GM21576 (cell line): ENCODE measurements around the gene CHST1.

Source experiments
- ATAC-seq: cut with Tn5 transposase; IDR thresholded peaks from one replicate; pipeline ENCODE4 v1.9.1; 2021; ENCODE audit warnings: mild to moderate bottlenecking, moderate library complexity; ENCODE audit not compliant: unreplicated experiment

The CHST1 gene

GRCh38 chr11:45646275-45646927 is 19.0 kb downstream of the CHST1 start:
- ATAC-seq: peak; percentile 62

GRCh38 chr11:45644981-45645889 is 20.2 kb downstream of the CHST1 start:
- ATAC-seq: no peak

GRCh38 chr11:45643598-45644260 is 21.7 kb downstream of the CHST1 start:
- no peak for ATAC-seq

DNA sequence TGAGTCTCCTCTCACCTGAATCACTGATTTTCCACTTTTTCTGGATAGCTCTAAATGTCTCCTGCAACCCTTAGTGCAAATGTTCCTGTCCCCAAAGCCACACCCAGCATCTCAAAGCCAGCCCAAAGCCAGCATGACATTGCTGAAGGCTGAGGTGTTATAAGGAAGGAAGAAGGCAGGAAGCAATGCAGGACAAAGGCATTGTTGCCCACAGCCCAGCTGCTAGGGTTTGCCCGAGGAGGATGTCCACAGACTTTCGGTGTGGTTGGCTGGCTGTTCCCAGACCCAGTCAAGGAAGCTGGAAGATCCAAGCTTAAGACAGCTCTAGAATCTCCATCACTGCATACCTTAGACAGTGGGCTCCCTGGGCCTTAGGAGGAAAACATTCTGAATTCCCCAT is 23.5 kb downstream of the CHST1 start:
- no peak for ATAC-seq

GRCh38 chr11:45638051-45638450 is 27.4 kb downstream of the CHST1 start:
- no peak for ATAC-seq

DNA sequence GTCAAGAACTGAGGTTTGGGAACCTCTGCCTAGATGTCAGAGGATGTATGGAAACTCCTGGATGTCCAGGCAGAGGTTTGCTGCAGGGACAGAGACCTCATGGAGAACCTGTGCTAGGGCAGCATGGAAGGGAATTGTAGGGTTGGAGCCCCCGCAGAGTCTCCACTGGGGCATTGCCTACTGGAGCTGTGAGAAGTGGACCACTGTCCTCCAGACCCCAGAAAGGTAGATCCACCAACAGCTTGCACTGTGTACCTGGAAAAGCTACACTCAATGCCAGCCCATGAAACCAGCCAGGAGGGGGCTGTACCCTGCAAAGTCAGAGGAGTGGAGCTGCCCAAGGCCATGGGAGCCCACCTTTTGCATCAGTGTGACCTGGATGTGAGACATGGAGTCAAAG is 29.5 kb downstream of the CHST1 start:
- no peak for ATAC-seq

GRCh38 chr11:45625611-45626010 is 39.8 kb downstream of the CHST1 start:
- no peak for ATAC-seq

DNA sequence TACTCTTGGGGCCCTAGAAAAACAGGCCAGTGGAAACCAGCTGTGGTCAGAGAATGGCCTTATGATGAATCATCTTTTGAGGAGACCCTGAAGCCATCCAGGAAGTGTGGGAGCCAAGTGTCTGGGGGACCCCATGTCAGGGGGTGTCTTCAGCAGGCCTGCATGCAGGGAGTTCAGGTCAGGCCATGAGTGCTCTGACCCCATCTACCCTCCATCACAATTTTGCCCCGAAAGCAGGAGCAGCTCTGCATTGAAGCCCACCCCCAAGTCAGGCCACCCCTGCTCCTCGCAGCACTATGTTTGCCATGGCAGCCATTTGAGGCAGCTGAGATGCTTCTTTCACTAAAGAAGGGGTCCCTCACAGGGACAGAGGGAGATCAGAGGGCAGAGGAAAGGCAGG is 41.3 kb downstream of the CHST1 start:
- ATAC-seq: no peak

DNA sequence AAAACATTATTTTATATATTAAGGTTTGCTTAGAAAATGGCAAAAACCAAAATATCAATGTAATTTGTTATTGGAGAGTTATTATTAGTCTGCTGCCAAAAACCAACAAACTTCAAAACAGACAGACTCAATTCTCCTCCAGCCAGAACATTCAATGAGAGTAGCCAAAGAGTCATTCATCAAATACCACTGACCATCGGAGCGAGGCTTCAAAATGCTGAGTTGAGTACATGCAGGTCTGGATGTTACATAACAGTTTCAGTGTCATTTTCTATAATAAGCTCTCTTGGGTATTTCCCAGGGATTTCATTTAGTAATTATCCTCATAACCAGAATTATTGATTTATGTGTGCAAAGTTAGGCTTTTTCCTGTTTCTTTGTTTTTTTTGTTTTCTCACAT is 42.6 kb downstream of the CHST1 start:
- ATAC-seq: no peak

GRCh38 chr11:45622283-45622682 is 43.1 kb downstream of the CHST1 start:
- no peak for ATAC-seq

DNA sequence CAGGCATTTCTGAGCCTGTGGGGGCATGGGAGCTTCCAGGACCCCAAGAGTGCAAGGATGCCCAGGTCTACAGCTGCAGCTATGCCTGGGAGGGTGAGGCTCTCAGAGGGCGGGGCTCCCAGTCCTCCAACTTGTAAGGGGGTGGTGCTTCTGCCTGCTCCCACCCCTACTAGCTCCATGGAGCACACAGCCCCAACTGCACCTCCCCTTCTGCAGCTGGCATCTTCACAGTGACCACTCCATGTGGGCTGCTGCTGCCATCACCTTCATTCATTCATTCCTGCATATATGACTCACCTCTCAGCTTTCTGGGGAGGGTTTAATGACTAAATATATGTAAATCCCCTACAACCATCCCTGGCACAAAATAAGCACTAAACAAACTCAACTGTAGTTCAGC is 43.8 kb downstream of the CHST1 start:
- ATAC-seq: no peak

DNA sequence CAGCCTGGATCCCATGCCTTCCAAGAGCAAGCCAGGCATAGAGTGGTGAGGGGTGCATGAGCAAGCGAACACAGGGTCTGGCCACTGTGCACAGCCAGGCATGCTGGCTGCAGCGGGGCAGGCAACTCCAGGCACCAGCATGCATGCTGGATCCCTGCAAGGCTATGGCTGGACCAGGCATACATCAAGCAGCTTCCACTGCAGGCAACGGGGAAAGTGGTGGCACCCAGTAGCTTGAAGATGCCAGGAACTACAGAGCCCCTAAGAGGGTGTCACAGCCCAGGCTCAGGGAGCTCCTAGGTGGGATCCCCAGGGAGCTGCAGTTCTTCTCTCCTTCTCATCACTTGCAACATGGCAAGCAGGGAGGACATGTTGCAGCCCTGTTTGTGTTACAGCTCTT is 45.2 kb downstream of the CHST1 start:
- no peak for ATAC-seq

- ATAC-seq: no peak
Observed at GRCh38 chr11:45618897-45619296, 46.5 kb downstream of the CHST1 start.

- no peak for ATAC-seq
Observed at GRCh38 chr11:45617871-45618601, 47.4 kb downstream of the CHST1 start.

GRCh38 chr11:45616802-45617549 is 48.4 kb downstream of the CHST1 start:
- no peak for ATAC-seq

GRCh38 chr11:45615182-45615792 is 50.1 kb downstream of the CHST1 start:
- ATAC-seq: no peak

DNA sequence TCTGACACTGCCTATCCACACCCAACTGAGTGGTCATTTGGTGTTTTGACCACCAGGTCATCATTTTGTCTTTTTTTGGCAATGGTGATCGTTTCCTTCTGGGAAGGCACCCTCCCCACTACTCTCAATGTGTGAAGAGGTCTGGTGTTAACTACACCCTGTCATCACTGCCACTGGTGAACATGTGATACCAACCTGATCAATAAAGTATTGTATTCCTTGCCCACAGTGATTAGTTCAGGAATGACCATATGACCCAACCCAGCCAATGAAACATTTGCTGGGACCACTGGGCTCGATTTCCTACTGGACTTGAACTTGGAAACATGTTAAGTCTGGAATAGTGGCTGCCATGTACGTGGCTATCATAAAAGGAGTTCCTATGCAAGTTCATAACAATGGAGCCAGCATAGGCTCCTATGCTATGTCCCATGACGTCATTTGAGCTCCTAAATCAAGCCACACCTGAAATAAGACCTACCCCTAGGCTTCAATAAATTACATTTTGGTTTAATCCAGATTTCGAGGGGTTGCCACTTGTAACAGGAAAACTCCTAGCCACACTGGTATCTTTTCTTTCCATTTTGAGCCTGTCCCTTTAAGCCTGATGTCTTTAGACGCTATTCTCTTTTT is 51.1 kb downstream of the CHST1 start:
- no peak for ATAC-seq

DNA sequence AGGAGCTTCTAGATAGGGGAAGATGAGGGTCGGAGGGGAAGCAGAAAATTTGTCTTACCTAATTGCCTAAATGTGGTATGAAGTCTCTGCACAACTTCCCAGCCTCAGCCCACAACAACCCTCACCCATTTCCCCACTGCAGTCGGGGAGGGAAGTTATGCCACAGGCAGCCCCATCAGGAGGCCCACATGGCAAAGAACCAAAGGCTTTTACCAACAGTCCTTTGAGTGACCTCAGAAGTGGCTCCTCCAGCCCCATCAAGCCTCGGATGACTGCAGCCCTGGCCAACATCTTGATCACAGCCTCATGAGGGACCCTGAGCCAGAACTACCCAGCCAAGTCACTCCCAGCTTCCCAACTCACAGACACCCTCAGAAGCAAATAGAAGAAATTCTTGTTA is 54.8 kb downstream of the CHST1 start:
- ATAC-seq: no peak

GRCh38 chr11:45609902-45610301 is 55.5 kb downstream of the CHST1 start:
- no peak for ATAC-seq

DNA sequence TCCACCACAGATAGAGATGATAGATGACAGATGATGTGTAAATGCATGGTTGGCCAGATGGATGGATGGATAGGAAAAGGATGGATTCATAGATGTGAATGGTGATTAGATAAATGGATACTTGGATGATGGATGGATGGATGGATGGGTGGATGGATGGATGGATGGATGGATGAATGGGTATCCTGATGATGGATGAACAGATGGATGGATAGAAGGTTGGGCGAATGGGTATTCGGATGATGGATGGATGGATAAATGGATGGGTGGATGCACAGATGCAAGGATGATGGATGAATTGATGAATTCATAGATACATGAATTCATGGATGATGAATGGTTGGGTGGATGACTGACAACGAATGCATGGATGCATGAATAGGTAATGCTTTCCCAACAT is 56.1 kb downstream of the CHST1 start:
- ATAC-seq: no peak
